H1 (cell line): ENCODE measurements around the gene SLC22A6. TPM values are rescaled to one million over a fixed set of nuclear protein-coding genes. Genes with fewer than 3 reads are reported as not detected.

Source experiments
- CTCF ChIA-PET: fragments of 300-600 bp; sonication (Branson Sonifier 250); formaldehyde crosslinking; loops from one replicate; lab custom pipeline; 2021; ENCODE audit not compliant: partially characterized antibody; lab: Charles Lee
- POLR2A ChIA-PET: fragments of 300-600 bp; sonication (Branson Sonifier 250); formaldehyde crosslinking; loops from one replicate; lab custom pipeline; 2021; ENCODE audit warnings: inconsistent platforms; ENCODE audit not compliant: partially characterized antibody; lab: Charles Lee
- DNase-seq, 2 experiments: peaks; one replicate each; pipeline versions ENCODE4 v3.0.0 to v3.0.0-alpha.2; 2010 to 2022; ENCODE audit warnings: low spot score in 2 of 2, low read depth in 1 of 2, mixed read lengths in 1 of 2
- FAIRE-seq: peaks from 2 replicates; lab custom pipeline; 2011; peaks lifted over from hg19 to GRCh38; lab: Jason Lieb, UNC
- H2AFZ ChIP-seq: 2 replicates; pipeline ENCODE4 v1.8.1; 2012; ENCODE audit warnings: low read length, inconsistent platforms
- H2AK5ac ChIP-seq: 2 replicates; pipeline ENCODE4 v1.6.1; 2013; ENCODE audit warnings: low read depth, low read length
- H2BK120ac ChIP-seq: replicated peaks from 2 replicates; pipeline ENCODE3; 2013; ENCODE audit warnings: low read depth, low read length, inconsistent platforms
- H2BK12ac ChIP-seq: 2 replicates; pipeline ENCODE4 v1.6.1; 2013; ENCODE audit warnings: low read depth, low read length
- H2BK15ac ChIP-seq: 2 replicates; pipeline ENCODE4 v1.6.1; 2013; ENCODE audit warnings: low read length
- H2BK20ac ChIP-seq: 2 replicates; pipeline ENCODE4 v1.6.1; 2013; ENCODE audit warnings: low read length
- H2BK5ac ChIP-seq: 2 replicates; pipeline ENCODE4 v1.6.1; 2013; ENCODE audit warnings: low read depth, low read length
- H3K14ac ChIP-seq: 2 replicates; pipeline ENCODE4 v1.6.1; 2013; ENCODE audit warnings: inconsistent platforms; ENCODE audit not compliant: insufficient read length
- H3K18ac ChIP-seq: 2 replicates; pipeline ENCODE4 v1.6.1; 2013; ENCODE audit warnings: low read length; ENCODE audit errors: extremely low read depth
- H3K23ac ChIP-seq: 2 replicates; pipeline ENCODE4 v1.6.1; 2013; ENCODE audit warnings: inconsistent platforms; ENCODE audit not compliant: insufficient read length
- H3K23me2 ChIP-seq: 2 replicates; pipeline ENCODE4 v1.6.1; 2013; ENCODE audit warnings: low read depth, low read length
- H3K27ac ChIP-seq: 2 replicates; pipeline ENCODE4 v1.6.1; 2011; ENCODE audit warnings: low read depth, low read length, inconsistent platforms
- H3K27me3 ChIP-seq, 4 experiments: replicated peaks in 1 of 4; 1 replicate in 1 of 4; 2 replicates in 3 of 4; pipeline versions ENCODE4 v1.6.1 to v1.8.1; 2011 to 2013; ENCODE audit warnings: low read length in 3 of 4, mild to moderate bottlenecking in 3 of 4, inconsistent platforms in 2 of 4, mixed read lengths in 2 of 4, moderate library complexity in 1 of 4; ENCODE audit not compliant: control insufficient read depth in 3 of 4, insufficient read depth in 3 of 4; ENCODE audit errors: extremely low read depth in 1 of 4
- H3K36me3 ChIP-seq, 4 experiments: 2 replicates each; pipeline versions ENCODE4 v1.6.1 to v1.8.1; 2011 to 2013; ENCODE audit warnings: mild to moderate bottlenecking in 4 of 4, low read length in 3 of 4, moderate library complexity in 2 of 4, control low read depth in 1 of 4, inconsistent platforms in 1 of 4; ENCODE audit not compliant: insufficient read depth in 4 of 4, control insufficient read depth in 2 of 4
- H3K4ac ChIP-seq: replicated peaks from 2 replicates; pipeline ENCODE3; 2013; ENCODE audit warnings: low read length, low read depth, mixed read lengths, inconsistent platforms; ENCODE audit not compliant: insufficient read length
- H3K4me1 ChIP-seq, 4 experiments: replicated peaks in 1 of 4; 1 replicate in 1 of 4; 2 replicates in 3 of 4; pipeline versions ENCODE4 v1.6.1 to v1.8.1; 2011 to 2013; ENCODE audit warnings: low read length in 3 of 4, inconsistent platforms in 2 of 4, mixed read lengths in 1 of 4; ENCODE audit not compliant: insufficient read depth in 4 of 4, control insufficient read depth in 3 of 4
- H3K4me2 ChIP-seq, 2 experiments: 2 replicates each; pipeline versions ENCODE4 v1.6.1 to v1.8.1; 2011 to 2013; ENCODE audit warnings: low read depth in 2 of 2, low read length in 2 of 2, control low read depth in 1 of 2, inconsistent platforms in 1 of 2, mild to moderate bottlenecking in 1 of 2; ENCODE audit not compliant: insufficient read depth in 1 of 2
- H3K4me3 ChIP-seq, 4 experiments: fragments of 200-600, 300-600 bp in 1 of 4; sonication (generic), shearing (Covaris generic), sonication (Bioruptor Twin) in 1 of 4; 2 replicates each; pipeline versions ENCODE4 v1.5.1 to v1.8.1; 2011 to 2016; ENCODE audit warnings: low read length in 4 of 4, low read depth in 3 of 4, control low read depth in 2 of 4, inconsistent platforms in 2 of 4, mild to moderate bottlenecking in 2 of 4, mixed read lengths in 1 of 4, moderate library complexity in 1 of 4; ENCODE audit not compliant: insufficient read depth in 2 of 4; ENCODE audit errors: extremely low read depth in 1 of 4
- H3K56ac ChIP-seq: replicated peaks from 2 replicates; pipeline ENCODE3; 2013; ENCODE audit warnings: low read depth, mild to moderate bottlenecking, mixed read lengths, low read length, inconsistent platforms; ENCODE audit not compliant: insufficient read length
- H3K79me1 ChIP-seq: 2 replicates; pipeline ENCODE4 v1.6.1; 2013; ENCODE audit warnings: low read depth, low read length, control low read depth
- H3K79me2 ChIP-seq, 2 experiments: 2 replicates each; pipeline versions ENCODE4 v1.6.1 to v1.8.1; 2012 to 2013; ENCODE audit warnings: low read length in 2 of 2, mild to moderate bottlenecking in 2 of 2, inconsistent platforms in 1 of 2; ENCODE audit not compliant: insufficient read depth in 2 of 2, control insufficient read depth in 1 of 2
- H3K9ac ChIP-seq, 4 experiments: replicated peaks in 1 of 4; 1 replicate in 1 of 4; 2 replicates in 3 of 4; pipeline versions ENCODE4 v1.6.1 to v1.8.1; 2011 to 2013; ENCODE audit warnings: low read depth in 3 of 4, low read length in 3 of 4, control low read depth in 2 of 4, mild to moderate bottlenecking in 2 of 4, moderate library complexity in 2 of 4, inconsistent platforms in 1 of 4; ENCODE audit errors: extremely low read depth in 1 of 4
- H3K9me3 ChIP-seq, 2 experiments: 2 replicates each; pipeline versions ENCODE4 v1.6.1 to v1.8.1; 2012 to 2013; ENCODE audit warnings: mild to moderate bottlenecking in 2 of 2, moderate library complexity in 2 of 2, control low read depth in 1 of 2, inconsistent platforms in 1 of 2, low read depth in 1 of 2, low read length in 1 of 2, mixed read lengths in 1 of 2; ENCODE audit not compliant: insufficient read depth in 2 of 2
- H4K20me1 ChIP-seq, 2 experiments: replicated peaks in 1 of 2; 2 replicates each; pipeline versions ENCODE3 to v1.8.1; 2011 to 2013; ENCODE audit warnings: inconsistent platforms in 2 of 2, low read length in 2 of 2, mild to moderate bottlenecking in 1 of 2; ENCODE audit not compliant: insufficient read depth in 2 of 2, control insufficient read depth in 1 of 2
- H4K5ac ChIP-seq: 2 replicates; pipeline ENCODE4 v1.6.1; 2013; ENCODE audit warnings: low read length, low read depth, mixed read lengths, inconsistent platforms; ENCODE audit not compliant: insufficient read length
- H4K8ac ChIP-seq: 2 replicates; pipeline ENCODE4 v1.8.0; 2013; ENCODE audit warnings: mild to moderate bottlenecking, moderate library complexity, low read length, inconsistent platforms; ENCODE audit not compliant: insufficient read depth; ENCODE audit errors: extremely low read depth
- H4K91ac ChIP-seq: replicated peaks from 2 replicates; pipeline ENCODE3; 2013; ENCODE audit warnings: low read length, mixed read lengths, inconsistent platforms; ENCODE audit not compliant: insufficient read length
- CTBP2 ChIP-seq: IDR thresholded peaks from 2 replicates; pipeline ENCODE4 v1.7.0; 2011; ENCODE audit warnings: borderline replicate concordance, mild to moderate bottlenecking, moderate library complexity, mixed read lengths, low read length; ENCODE audit not compliant: insufficient read depth, insufficient read length
- TCF12 ChIP-seq: IDR thresholded peaks from 2 replicates; pipeline ENCODE4 v1.6.1; 2011; ENCODE audit warnings: low read depth, mild to moderate bottlenecking, low read length
- WGBS, 2 experiments: shearing (Covaris generic) in 1 of 2; methylation state at CpG; one replicate each; pipeline versions ENCODE4 v1.1.6 to v1.1.7; 2013 to 2015; ENCODE audit warnings: low lambda C conversion rate in 2 of 2, mixed read lengths in 2 of 2, inconsistent platforms in 1 of 2, low coverage in 1 of 2, missing lambda C conversion rate in 1 of 2; ENCODE audit not compliant: insufficient replicate concordance in 2 of 2, insufficient coverage in 1 of 2, insufficient read length in 1 of 2; ENCODE audit errors: extremely low coverage in 1 of 2, missing lambda C conversion rate in 1 of 2; 5-methylcytosine and 5-hydroxymethylcytosine counted together
- polyA plus RNA-seq, 7 experiments: library from polyadenylated mRNA; depleted of rRNA in 3 of 7; stranded (reverse) in 5 of 7; unstranded in 2 of 7; fragments of >200 nt in 5 of 7; fragments of 200-250 nt in 2 of 7; gene quantifications; 1 replicate in 5 of 7; 2 replicates in 1 of 7; 4 replicates in 1 of 7; pipeline versions ENCODE4 v1.2.1 to v1.2.3, GENCODE V29; 2011 to 2013; ENCODE audit warnings: missing spikeins in 2 of 7, mixed read lengths in 2 of 7
- total RNA-seq: library from RNA; stranded (reverse); fragmentation: NEBNext Ultra II Directional; extraction: Animal tissue kit (Norgen Biotek cat#: 25700); gene quantifications from 2 replicates; pipeline ENCODE4 v1.2.1, GENCODE V29; 2021

The SLC22A6 gene
- total and polyA plus RNA-seq, 2 of the 8 experiments (the other 6 are each of a cell fraction or from before 2014, with no cell fraction given), result not detected

GRCh38 chr11:62934496-62934785 is 50.3 kb downstream of the SLC22A6 start:
- Histone ChIP-seq H4K91ac (no peak overlapping the region), H3K9ac (no peak overlapping the region; a peak in 1 of 7 replicates), H3K23me2 (peaks cover 2% of the 10 kb centered on the region; the same call in 1 of the 2 replicates), H2BK12ac (no peak overlapping the region), H3K23ac (no peak overlapping the region), H3K27ac (no peak overlapping the region), H3K79me2 (no peaks in the 10 kb centered on the region), H4K5ac (no peak overlapping the region), H2BK20ac (no peak overlapping the region), H2BK5ac (no peak overlapping the region), H4K8ac (no peak overlapping the region), H3K27me3 (peaks cover 0 to 2% (median 0%) of the 10 kb centered on the region in 4 experiments; a peak in 1 of 7 replicates), H3K36me3 (no peaks in the 10 kb centered on the region), H4K20me1 (peaks cover 0 to 2% of the 10 kb centered on the region in 2 experiments), H2AFZ (no peak overlapping the region), H3K14ac (no peak overlapping the region), H3K4me1 (peaks cover 0 to 1% (median 0%) of the 10 kb centered on the region in 4 experiments; a peak in 3 of 7 replicates), H3K9me3 (no peaks in the 10 kb centered on the region), H3K4ac (no peak overlapping the region)
- DNase-seq, result no peak
- peak; percentile 81 for FAIRE-seq
- 0 out of 2 replicates have a peak, but pooled peaks have one; percentile 14 for TF ChIP-seq TCF12
- TF ChIP-seq CTBP2, result no peak
- TF ChIP-seq, all 59 proteins: peak for 1
- WGBS, 2 experiments, result 21% methylated on average over 1 of the region's 1 CpG; no CpG with 5 or more reads in 1 of the 2 experiments
- Histone ChIP-seq H3K56ac (no peak overlapping the region), H2AK5ac (no peak overlapping the region), H2BK15ac (no peak overlapping the region), H3K18ac (no peak overlapping the region), H2BK120ac (no peak overlapping the region), H3K4me3 (no peak overlapping the region), H3K4me2 (no peak overlapping the region), H3K79me1 (no peaks in the 10 kb centered on the region)
- POLR2A ChIA-PET, result no interaction called here
- CTCF ChIA-PET, result interaction anchor here (4.5 kb wide), 1 partner anchor 86 kb away, joined by 10 read pairs; no protein-coding TSS in a partner anchor
